Subcutaneous adipose tissue (tissue), 4 donors: Measurements from ENCODE around the gene TRIOBP. TPM values are rescaled to one million over a fixed set of nuclear protein-coding genes. Genes with fewer than 3 reads are reported as not detected.

Experiments
- total RNA-seq, 4 donors: library from RNA; depleted of rRNA; stranded (reverse); fragments of >200 nt; gene quantifications; one replicate each; pipeline ENCODE4 v1.1.0, GENCODE V29; 2016
- TF ChIP-seq, protein P1 (sequence below): fragments of 450-650 bp; IDR thresholded peaks from one replicate; pipeline ENCODE4 v1.5.1; 2016; ENCODE audit warnings: low read depth, mild to moderate bottlenecking, control low read depth, antibody characterized with exemption, moderate library complexity

TRIOBP gene
- total RNA-seq, 4 donors from 2014 or later: 46.6 to 160 (median 77.6) TPM

GRCh38 chr22:37804881-37805809 lies 108.3 kb downstream of the TRIOBP start:
- TF ChIP-seq, protein P1, sequence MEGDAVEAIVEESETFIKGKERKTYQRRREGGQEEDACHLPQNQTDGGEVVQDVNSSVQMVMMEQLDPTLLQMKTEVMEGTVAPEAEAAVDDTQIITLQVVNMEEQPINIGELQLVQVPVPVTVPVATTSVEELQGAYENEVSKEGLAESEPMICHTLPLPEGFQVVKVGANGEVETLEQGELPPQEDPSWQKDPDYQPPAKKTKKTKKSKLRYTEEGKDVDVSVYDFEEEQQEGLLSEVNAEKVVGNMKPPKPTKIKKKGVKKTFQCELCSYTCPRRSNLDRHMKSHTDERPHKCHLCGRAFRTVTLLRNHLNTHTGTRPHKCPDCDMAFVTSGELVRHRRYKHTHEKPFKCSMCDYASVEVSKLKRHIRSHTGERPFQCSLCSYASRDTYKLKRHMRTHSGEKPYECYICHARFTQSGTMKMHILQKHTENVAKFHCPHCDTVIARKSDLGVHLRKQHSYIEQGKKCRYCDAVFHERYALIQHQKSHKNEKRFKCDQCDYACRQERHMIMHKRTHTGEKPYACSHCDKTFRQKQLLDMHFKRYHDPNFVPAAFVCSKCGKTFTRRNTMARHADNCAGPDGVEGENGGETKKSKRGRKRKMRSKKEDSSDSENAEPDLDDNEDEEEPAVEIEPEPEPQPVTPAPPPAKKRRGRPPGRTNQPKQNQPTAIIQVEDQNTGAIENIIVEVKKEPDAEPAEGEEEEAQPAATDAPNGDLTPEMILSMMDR: no peak

GRCh38 chr22:37805810-37806277 lies 109.0 kb downstream of the TRIOBP start:
- TF ChIP-seq, protein P1: no peak

DNA sequence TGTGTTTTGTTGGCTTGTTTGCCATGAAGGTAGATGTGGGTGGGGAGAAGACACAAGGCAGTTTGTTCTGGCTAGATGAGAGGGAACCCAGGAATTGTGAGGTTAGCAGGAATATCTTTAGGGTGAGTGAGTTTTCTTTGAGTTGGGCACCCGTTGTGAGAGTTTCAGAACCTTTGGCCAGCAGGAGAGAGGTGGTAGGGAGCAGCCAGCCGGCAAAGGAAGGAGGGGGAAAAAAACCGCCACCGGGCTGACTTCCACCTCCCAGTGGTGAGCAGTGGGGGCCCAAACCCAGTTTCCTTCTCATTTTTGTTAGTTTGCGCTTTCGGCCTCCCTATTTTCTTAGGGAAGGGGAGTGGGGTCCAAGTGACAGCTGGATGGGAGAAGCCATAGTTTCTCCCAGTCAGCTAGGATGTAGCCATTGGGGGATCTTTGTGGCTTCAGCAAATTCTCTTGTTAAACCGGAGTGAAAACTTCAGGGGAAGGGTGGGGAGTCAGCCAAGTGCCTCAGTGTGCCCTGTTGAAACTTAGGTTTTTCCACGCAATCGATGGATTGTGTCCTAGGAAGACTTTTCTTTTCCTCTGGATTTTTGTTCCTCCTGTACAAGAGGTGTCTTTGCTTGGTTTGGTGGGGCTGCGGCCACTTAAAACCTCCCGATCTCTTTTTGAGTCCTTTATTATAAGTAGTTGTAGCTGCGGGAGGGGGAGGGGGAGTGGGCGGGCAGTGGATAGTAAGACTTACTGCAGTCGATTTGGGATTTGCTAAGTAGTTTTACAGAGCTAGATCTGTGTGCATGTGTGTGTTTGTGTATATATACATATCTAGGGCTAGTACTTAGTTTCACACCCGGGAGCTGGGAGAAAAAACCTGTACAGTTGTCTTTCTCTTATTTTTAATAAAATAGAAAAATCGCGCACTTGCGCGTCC lies 109.8 kb downstream of the TRIOBP start:
- TF ChIP-seq, protein P1: no peak

DNA sequence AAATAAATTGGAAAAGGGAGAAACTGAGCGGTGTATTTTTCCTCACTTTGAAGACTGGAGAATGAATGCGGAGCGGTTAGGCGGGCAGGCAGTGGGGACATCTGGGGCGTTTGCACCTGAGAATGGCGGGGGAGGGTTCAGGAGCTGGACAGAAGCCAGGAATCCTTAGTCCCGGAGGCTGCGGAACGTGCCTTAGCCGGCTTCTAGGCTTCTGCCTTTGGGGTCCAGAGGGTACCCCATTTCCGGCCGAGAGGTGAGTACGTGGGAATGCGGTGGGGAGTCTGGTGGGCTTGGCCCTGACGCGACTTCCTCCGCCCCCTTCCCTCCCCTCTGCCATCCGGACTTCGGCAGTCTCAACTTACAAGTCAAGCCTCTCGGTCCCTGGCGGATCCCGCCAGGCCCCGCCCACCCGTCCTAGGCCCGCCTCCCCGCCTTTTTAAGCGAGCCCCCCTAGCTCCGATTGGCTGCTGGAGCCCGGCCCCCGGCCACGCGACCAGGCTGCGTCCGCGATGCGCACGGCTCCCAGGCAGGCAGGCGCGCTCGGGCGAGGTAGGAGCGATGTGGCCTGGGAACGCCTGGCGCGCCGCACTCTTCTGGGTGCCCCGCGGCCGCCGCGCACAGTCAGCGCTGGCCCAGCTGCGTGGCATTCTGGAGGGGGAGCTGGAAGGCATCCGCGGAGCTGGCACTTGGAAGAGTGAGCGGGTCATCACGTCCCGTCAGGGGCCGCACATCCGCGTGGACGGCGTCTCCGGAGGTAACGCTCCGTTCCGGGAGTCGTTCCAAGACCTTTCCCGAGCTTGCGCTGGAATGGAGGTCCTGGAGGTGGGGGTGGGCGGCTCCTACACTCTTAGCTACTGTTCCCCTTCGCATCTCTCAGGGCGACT lies 110.8 kb downstream of the TRIOBP start, which contains the start of gene GCAT:
GCAT (plus strand) TSS at position 525 of the 884 bp plus-strand sequence; CDS start at position 559, 34 bp downstream.
- TF ChIP-seq, protein P1: no peak

DNA sequence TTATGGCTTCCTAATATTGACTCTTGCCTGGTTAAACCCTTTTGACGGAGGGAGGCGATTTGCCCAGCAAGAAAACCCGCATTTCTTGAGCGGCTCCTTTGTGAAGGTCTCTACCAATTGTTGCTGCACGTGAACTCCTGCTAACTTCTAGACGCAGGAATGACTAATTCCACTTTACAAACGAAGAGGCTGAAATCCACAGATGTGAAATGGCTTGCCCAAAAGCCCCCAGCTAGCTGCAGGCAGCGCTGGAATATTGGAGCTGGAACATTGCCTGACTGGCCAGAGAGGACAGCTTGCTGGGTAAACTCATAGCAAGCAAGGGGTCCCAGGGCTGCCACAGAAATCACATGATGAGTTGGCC lies 111.4 kb downstream of the TRIOBP start:
- TF ChIP-seq, protein P1: no peak

DNA sequence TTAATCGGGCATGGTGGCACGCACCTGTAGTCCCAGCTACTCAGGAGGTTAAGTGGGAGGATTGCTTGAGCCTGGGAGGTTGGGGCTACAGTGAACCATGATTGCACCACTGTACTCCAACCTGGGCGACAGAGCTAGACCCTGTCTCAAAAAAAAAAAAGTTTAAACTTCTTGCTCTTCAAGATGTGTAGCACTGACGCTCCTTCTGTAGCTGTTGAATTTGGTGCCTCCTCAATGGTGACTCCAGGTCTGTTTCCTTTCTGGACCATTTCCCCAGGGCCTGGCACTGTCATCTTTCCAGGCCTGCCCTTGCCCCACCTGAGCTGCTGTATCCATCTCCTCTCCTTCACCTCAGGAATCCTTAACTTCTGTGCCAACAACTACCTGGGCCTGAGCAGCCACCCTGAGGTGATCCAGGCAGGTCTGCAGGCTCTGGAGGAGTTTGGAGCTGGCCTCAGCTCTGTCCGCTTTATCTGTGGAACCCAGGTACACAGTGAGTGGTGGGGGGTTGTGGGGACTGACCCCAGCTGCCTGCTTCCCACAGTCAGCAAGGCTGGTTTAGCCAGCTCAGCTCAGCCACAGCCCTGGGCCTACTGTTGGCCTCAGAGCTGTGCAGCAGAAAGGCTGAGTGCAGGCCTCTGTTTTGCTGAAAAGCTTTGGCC lies 113.0 kb downstream of the TRIOBP start:
- TF ChIP-seq, protein P1: no peak
